Measurements from ENCODE around the gene HYPK. TPM values are rescaled to one million over a fixed set of nuclear protein-coding genes. Genes with fewer than 3 reads are reported as not detected.
A peak's percentile ranks its signal among the peaks of the same experiment; 100 is the strongest.

The HYPK gene
- total and polyA plus RNA-seq, 10 donors, result 2.4 to 35.8 (median 9.4) TPM

DNA sequence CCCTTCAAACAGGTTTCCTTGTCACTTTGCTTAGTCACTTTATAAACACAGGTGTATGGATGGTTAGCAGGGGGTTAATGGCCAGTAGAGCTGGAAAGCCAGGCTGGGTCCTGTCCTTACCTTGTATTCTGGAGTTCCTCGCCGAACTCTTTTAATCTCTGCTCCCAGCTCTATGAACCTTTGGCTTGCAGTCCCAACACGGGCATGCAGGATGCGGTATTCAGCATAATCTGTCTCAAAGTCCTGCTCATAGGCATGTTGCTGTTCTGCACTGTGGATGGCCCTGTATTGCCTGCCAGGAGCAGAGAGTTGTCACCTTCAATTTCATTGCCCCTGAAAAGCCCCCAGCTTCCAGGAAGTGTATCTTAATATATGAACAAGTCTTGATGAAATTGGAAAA is 26.3 kb upstream of the HYPK start:
- H3K9me3 ChIP-seq, result no peaks in the 10 kb centered on the region
- WGBS, 5 donors, result 78 to 88% (median 86%) methylated on average over 4 of the region's 4 CpGs
- H3K27ac ChIP-seq, result no peak overlapping the region
- H3K4me1 ChIP-seq, result peaks cover 9 to 50% (median 31%) of the 10 kb centered on the region in 6 donors
- peaks cover 0 to 53% (median 46%) of the 10 kb centered on the region in 6 donors for H3K36me3 ChIP-seq
- TF ChIP-seq POLR2A (IDR thresholded peaks at IDR 0.05) (no peak), POLR2AphosphoS5 (IDR thresholded peaks at IDR 0.05) (no peak)
- TF ChIP-seq, protein P1, sequence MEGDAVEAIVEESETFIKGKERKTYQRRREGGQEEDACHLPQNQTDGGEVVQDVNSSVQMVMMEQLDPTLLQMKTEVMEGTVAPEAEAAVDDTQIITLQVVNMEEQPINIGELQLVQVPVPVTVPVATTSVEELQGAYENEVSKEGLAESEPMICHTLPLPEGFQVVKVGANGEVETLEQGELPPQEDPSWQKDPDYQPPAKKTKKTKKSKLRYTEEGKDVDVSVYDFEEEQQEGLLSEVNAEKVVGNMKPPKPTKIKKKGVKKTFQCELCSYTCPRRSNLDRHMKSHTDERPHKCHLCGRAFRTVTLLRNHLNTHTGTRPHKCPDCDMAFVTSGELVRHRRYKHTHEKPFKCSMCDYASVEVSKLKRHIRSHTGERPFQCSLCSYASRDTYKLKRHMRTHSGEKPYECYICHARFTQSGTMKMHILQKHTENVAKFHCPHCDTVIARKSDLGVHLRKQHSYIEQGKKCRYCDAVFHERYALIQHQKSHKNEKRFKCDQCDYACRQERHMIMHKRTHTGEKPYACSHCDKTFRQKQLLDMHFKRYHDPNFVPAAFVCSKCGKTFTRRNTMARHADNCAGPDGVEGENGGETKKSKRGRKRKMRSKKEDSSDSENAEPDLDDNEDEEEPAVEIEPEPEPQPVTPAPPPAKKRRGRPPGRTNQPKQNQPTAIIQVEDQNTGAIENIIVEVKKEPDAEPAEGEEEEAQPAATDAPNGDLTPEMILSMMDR (IDR thresholded peaks at IDR 0.05 in 8 of 11, conservative IDR thresholded peaks at IDR 0.05 in 3 of 11), result no peak
- DNase-seq, result no peak
- H3K27me3 ChIP-seq (replicated peaks in 1 of 7), result no peaks in the 10 kb centered on the region
- no peak overlapping the region for H3K4me3 ChIP-seq
- intact Hi-C loops (cut with DNase I; ENCODE audit: low total_unique reads), result no loop called here

DNA sequence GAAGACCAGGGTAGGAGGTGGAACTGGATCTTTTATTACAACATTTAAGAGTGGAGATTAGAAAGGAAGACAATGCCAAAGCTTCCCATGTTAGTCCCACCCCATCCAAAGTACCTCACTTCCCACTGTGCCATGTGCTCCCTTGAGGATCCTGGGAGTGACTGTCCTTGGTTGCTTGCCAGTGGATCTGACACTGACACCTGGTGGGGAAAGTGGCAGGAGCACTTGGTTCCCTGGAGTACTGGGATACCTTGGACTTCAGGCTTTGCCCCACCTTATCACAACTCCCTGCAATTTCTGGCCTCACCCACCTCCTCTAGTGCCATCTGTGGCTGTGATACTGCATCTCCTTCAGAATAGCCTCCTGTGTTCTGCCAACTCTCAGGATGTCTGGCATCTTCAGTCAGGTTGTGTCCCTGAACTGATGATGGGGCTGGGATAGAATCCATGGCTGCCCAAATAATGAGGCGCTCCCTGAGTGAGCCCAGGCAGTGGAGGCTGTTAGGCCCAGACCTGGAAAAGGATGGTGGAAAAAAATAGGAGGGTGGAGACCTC is 24.9 kb upstream of the HYPK start:
- H3K9me3 ChIP-seq, result no peaks in the 10 kb centered on the region
- H3K27me3 ChIP-seq (replicated peaks in 1 of 7), result no peaks in the 10 kb centered on the region
- peaks cover 8 to 50% (median 28%) of the 10 kb centered on the region in 6 donors for H3K4me1 ChIP-seq
- TF ChIP-seq, protein P1 (IDR thresholded peaks at IDR 0.05 in 8 of 11, conservative IDR thresholded peaks at IDR 0.05 in 3 of 11), result peak in 1 of 11 experiments; percentile 10
- TF ChIP-seq POLR2AphosphoS5 (IDR thresholded peaks at IDR 0.05), result peak in 1 of 3 donors; percentile 30
- TF ChIP-seq POLR2A (IDR thresholded peaks at IDR 0.05), result no peak
- peak overlapping the region in 4 of 8 donors; percentile 87 to 91 (median 90) for H3K27ac ChIP-seq
- peaks cover 0 to 39% (median 34%) of the 10 kb centered on the region in 6 donors for H3K36me3 ChIP-seq
- peak overlapping the region in 3 of 8 donors; percentile 59 to 75 (median 65) for H3K4me3 ChIP-seq
- 85 to 100% (median 100%) methylated on average over 1 of the region's 1 CpG for WGBS, 5 donors
- no peak for DNase-seq
- intact Hi-C loops (cut with DNase I; ENCODE audit: low total_unique reads), result no loop called here

DNA sequence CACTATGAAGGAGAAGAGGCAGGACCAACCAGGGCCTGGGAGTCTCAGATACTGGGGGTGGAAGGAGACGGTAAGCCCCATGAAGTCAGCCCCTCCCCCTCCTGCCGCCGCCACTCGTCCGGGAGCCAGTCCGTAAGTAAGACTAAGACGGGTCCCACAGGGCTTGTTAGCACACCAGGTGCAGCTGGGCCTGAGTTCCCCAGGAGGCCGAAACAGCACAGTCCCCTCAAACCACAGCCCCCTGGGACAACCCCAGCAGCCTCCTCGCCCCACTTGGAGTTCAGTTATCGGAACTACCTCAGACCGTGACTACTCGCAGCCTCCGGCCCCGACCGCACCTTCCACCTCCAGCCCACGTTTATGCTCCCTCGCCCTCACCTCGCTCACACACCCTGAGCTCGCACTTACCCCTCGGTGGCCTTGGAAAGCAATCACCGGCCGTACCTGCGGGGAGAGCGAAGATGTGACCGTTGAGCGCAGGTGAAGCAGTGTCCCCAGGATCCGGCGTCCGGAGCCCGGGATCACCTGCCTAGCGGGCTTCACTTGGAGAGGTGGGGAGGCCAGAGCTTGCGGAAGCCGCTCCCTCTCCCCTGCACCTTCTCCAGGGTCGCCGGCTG is 24.2 kb upstream of the HYPK start:
- H3K27me3 ChIP-seq (replicated peaks in 1 of 7), result no peaks in the 10 kb centered on the region
- peaks cover 8 to 46% (median 28%) of the 10 kb centered on the region in 6 donors for H3K4me1 ChIP-seq
- intact Hi-C loops (cut with DNase I; ENCODE audit: low total_unique reads), result no loop called here
- WGBS, 5 donors, result 24 to 40% (median 36%) methylated on average over 30 to 35 of the region's 35 CpGs
- H3K4me3 ChIP-seq, result peak overlapping the region; percentile 47 to 80 (median 66)
- H3K27ac ChIP-seq, result peak overlapping the region; percentile 83 to 91 (median 86)
- TF ChIP-seq, protein P1 (IDR thresholded peaks at IDR 0.05 in 8 of 11, conservative IDR thresholded peaks at IDR 0.05 in 3 of 11), result no peak
- peak; percentile 42 to 77 (median 75) for TF ChIP-seq POLR2AphosphoS5 (IDR thresholded peaks at IDR 0.05)
- DNase-seq, result peak; percentile 91
- peaks cover 0 to 32% (median 27%) of the 10 kb centered on the region in 6 donors for H3K36me3 ChIP-seq
- no peaks in the 10 kb centered on the region for H3K9me3 ChIP-seq

DNA sequence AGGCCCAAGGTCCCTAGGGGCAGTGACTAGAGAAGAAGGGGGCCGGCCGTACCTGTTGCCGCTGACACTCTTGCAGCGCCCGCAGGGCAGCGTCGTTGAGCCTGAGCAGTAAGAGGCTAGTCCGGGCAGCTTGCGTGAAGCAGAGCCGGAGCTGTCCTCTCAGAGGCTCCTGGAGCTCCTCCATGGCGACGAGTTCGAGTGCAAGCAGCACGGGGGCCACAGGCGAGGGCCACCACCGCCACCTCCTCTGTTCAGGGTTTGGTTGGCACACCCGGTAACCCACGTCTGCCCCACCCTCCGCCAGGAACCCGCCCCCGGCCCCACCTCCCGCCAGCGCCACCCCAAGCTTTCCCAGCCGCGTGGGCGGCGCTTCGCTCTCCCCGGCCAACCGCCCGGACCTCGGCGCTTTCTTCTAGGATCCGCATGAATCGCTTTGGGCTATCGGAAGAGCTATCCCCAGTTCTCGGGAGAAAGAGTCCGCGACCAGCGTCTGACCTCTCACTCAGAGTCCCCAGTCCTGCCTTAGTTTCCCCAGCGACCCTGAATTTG is 23.6 kb upstream of the HYPK start, which contains the start of gene ELL3:
ELL3 (minus strand) TSS at position 249 of the 549 bp plus-strand sequence; CDS start at position 184, 65 bp downstream.
- Histone ChIP-seq H3K27ac (peak within 1 kb of the TSS; percentile 83 to 91 (median 86)), H3K4me1 (peaks cover 8 to 40% (median 25%) of the 10 kb centered on the region in 6 donors), H3K9me3 (no peaks in the 10 kb centered on the region), H3K27me3 (replicated peaks in 1 of 7) (no peaks in the 10 kb centered on the region), H3K4me3 (peak within 1 kb of the TSS; percentile 47 to 80 (median 66)), H3K36me3 (peaks cover 0 to 26% (median 22%) of the 10 kb centered on the region in 6 donors)
- TF ChIP-seq, protein P1 (IDR thresholded peaks at IDR 0.05 in 8 of 11, conservative IDR thresholded peaks at IDR 0.05 in 3 of 11), result no peak
- peak; percentile 44 to 50 (median 49) for TF ChIP-seq POLR2AphosphoS5 (IDR thresholded peaks at IDR 0.05)
- DNase-seq, result peak; percentile 95
- WGBS, 5 donors, result 0 to 1% (median 0%) methylated on average over 19 to 41 of the region's 41 CpGs
- intact Hi-C loops (cut with DNase I; ENCODE audit: low total_unique reads), result no loop called here

All from spleen (tissue), 11 donors.